WERI-Rb-1 (cell line): Measurements from ENCODE around the gene DDC.
A peak's percentile ranks its signal among the peaks of the same experiment; 100 is the strongest.

Source experiments
- DNase-seq: peaks from one replicate; pipeline ENCODE4 v3.0.0-alpha.2; 2020
- H3K27ac ChIP-seq: fragments of 250-450 bp; sonication (Bioruptor Pico); 2 replicates; pipeline ENCODE4 v1.5.1; 2020; ENCODE audit warnings: mild to moderate bottlenecking, moderate library complexity
- H3K27me3 ChIP-seq: fragments of 250-450 bp; sonication (Bioruptor Pico); 2 replicates; pipeline ENCODE4 v1.5.1; 2021; ENCODE audit warnings: mild to moderate bottlenecking, low read depth, moderate library complexity; ENCODE audit not compliant: insufficient read depth, severe bottlenecking
- H3K36me3 ChIP-seq: fragments of 250-450 bp; sonication (Bioruptor Pico); 2 replicates; pipeline ENCODE4 v1.5.1; 2020; ENCODE audit warnings: mild to moderate bottlenecking, moderate library complexity
- H3K4me3 ChIP-seq: 2 replicates; pipeline ENCODE4 v1.5.1; 2011; ENCODE audit warnings: low read depth, mild to moderate bottlenecking, control low read depth, low read length
- H3K9me3 ChIP-seq: fragments of 250-450 bp; sonication (Bioruptor Pico); 2 replicates; pipeline ENCODE4 v1.5.1; 2021; ENCODE audit warnings: mild to moderate bottlenecking, moderate library complexity; ENCODE audit not compliant: severe bottlenecking
- TF ChIP-seq, protein P1 (sequence below): IDR thresholded peaks from 2 replicates; pipeline ENCODE4 v1.5.1; 2011; ENCODE audit warnings: low read depth, mild to moderate bottlenecking, control low read depth, inconsistent platforms, low read length

DDC gene

GRCh38 chr7:50481867-50482266 is 83.3 kb downstream of the DDC start:
- Histone ChIP-seq H3K27ac (no peak overlapping the region), H3K9me3 (no peaks in the 10 kb centered on the region), H3K27me3 (no peaks in the 10 kb centered on the region), H3K36me3 (no peaks in the 10 kb centered on the region), H3K4me3 (no peak overlapping the region)
- TF ChIP-seq, protein P1, sequence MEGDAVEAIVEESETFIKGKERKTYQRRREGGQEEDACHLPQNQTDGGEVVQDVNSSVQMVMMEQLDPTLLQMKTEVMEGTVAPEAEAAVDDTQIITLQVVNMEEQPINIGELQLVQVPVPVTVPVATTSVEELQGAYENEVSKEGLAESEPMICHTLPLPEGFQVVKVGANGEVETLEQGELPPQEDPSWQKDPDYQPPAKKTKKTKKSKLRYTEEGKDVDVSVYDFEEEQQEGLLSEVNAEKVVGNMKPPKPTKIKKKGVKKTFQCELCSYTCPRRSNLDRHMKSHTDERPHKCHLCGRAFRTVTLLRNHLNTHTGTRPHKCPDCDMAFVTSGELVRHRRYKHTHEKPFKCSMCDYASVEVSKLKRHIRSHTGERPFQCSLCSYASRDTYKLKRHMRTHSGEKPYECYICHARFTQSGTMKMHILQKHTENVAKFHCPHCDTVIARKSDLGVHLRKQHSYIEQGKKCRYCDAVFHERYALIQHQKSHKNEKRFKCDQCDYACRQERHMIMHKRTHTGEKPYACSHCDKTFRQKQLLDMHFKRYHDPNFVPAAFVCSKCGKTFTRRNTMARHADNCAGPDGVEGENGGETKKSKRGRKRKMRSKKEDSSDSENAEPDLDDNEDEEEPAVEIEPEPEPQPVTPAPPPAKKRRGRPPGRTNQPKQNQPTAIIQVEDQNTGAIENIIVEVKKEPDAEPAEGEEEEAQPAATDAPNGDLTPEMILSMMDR = peak; percentile 22; the same call in 1 of the 2 replicates
- no peak for DNase-seq

- no peak for DNase-seq
- Histone ChIP-seq H3K4me3 (no peak overlapping the region), H3K9me3 (no peaks in the 10 kb centered on the region), H3K36me3 (no peaks in the 10 kb centered on the region), H3K27ac (no peak overlapping the region), H3K27me3 (no peaks in the 10 kb centered on the region)
- TF ChIP-seq, protein P1 = no peak
Observed at GRCh38 chr7:50480797-50481196, 84.4 kb downstream of the DDC start.

DNA sequence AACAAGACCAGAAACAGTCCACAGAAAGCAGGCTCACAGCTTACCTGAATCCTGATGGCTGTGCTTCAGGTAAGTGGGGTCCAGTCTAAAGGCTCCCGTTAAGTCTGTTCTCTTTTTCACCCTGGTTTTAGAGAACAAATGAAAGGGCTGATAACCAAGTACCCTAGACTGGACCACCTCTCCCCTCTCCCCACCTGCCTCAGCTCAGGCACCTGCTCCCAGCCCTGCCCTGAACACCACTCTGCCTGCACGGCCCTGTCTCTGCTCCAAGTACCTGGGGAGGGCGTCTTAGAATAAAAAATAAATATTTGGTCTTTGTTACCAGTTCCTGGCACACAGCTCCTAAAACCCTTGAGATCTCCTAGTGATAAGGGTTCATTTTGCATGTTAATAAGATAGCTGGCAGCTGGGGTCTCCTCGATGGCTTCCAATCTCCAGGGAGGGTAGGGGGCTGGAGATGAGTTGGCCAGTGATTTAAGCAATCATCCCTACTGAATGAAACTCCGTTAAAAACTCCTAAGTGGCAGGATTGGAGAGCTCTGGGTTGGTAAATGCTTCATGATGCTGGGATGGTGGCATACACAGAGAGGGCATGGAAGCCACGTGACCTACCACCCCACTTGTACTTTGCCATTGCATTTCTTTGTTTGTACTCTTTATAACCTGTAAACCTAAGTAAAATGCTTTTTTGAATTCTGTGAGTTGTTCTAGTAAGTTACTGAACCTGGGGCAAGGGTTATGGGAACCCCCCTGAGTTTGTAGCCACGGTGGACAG is 85.3 kb downstream of the DDC start:
- TF ChIP-seq, protein P1 = no peak
- no peak overlapping the region for H3K27ac ChIP-seq

DNA sequence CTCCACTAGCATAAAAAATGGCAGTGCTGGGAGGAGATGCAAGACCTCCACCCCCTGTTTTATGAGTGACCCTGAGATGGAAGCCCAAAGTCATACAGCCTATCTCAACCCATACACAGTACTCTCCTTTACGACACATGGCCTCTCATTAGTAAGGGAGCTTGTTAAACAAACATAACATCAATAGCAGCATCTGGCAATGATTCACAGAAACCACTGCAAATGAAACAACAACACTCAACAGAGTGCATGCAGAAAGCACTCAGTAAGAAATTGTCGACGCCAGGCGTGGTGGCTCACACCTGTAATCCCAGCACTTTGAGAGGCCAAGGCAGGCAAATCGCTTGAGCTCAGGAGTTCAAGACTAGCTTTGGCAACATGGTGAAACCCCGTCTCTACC is 87.6 kb downstream of the DDC start:
- no peak for DNase-seq
- TF ChIP-seq, protein P1 = no peak
- no peaks in the 10 kb centered on the region for H3K9me3 ChIP-seq
- no peaks in the 10 kb centered on the region for H3K36me3 ChIP-seq
- H3K27ac ChIP-seq = no peak overlapping the region
- no peak overlapping the region for H3K4me3 ChIP-seq
- H3K27me3 ChIP-seq = no peaks in the 10 kb centered on the region

More for the DNA sequence above, 85.3 kb downstream of the DDC start:
- no peak for DNase-seq
- Histone ChIP-seq H3K27me3 (no peaks in the 10 kb centered on the region), H3K9me3 (no peaks in the 10 kb centered on the region), H3K36me3 (no peaks in the 10 kb centered on the region), H3K4me3 (no peak overlapping the region)

DNA sequence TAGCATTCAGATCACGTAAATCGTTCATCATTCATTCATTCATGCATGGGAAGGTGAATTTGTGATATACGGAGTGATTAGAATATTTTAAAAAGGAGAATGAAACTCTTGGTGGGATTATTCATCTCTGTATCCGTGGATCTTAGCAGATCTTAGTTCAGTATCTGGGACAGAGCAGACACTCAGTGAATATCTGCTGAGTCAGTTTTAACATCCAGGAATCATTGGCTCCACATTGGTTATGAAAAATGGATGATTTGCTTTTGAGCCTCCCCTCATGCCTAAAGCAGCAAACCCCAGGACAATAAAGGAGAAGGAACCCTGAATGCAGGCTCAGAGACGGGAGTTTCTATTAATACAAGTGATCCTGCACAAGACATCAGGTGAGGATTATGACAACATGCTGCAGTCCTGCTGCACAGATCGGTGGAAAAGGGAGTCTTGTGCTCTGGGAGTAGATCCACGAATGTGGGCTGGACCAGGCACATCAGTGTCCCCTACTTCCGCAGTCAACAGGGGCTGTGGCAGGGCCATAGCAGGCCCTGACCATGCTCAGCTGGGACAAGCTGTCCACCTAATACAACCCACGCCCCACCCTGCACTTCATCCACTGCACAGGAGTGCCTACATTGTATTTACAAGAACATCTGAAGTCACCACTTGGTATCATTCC is 88.1 kb downstream of the DDC start:
- Histone ChIP-seq H3K27ac (no peak overlapping the region), H3K9me3 (no peaks in the 10 kb centered on the region), H3K27me3 (no peaks in the 10 kb centered on the region), H3K4me3 (no peak overlapping the region), H3K36me3 (no peaks in the 10 kb centered on the region)
- DNase-seq = no peak
- TF ChIP-seq, protein P1 = no peak
